Heart left ventricle (tissue), 13 donors: Measurements from ENCODE around the gene CNTN5.

Experiments
- CTCF ChIP-seq, 12 donors: fragments of 200-600 bp; sonication (generic) in 4 of 12; IDR thresholded peaks; one replicate each; pipeline versions ENCODE4 v1.5.0 to v1.8.0; 2018 to 2022; ENCODE audit warnings: antibody characterized with exemption in 12 of 12, mild to moderate bottlenecking in 5 of 12
- POLR2A ChIP-seq, 2 donors: fragments of 450-650 bp; IDR thresholded peaks; one replicate each; pipeline ENCODE4 v1.6.1; 2017; ENCODE audit warnings: antibody characterized with exemption in 2 of 2, mild to moderate bottlenecking in 2 of 2, moderate library complexity in 2 of 2
- donor health status: ischemic (EF 13 %, LVEDD 7.1; RV severe dilation, severe dysfunction).
- donor health status: DM: no; HTN: yes; CAD: no.
- donor health status: DM: no; HTN: no; CAD: no.
- donor health status: ischemic (EF 25% LVEDD 6.9; RV normal size, moderate dysfunction).
- donor health status: ischemic (EF 25% LVEDD 5.7; RV mildly dilated, moderate dysfunction).
- donor health status: ischemic (EF 35%, LVEDD 5.7; RV mildly dilated, moderate dysfunction).
- donor health status: nonischemic (EF 11% LVEDD 7.7; RV severe dilation, severe dysfunction).
- donor health status: DM: yes; HTN: yes; CAD: no.
- donor health status: PGD.
- donor health status: ischemic (EF 29% LVEDD 5.4; RV normal size, mild dysfunction).
- donor health status: nonischemic (EF 23%, LVEDD 6.1; RV moderate dilation, normal function).

GRCh38 chr11:100404907-100405306 is 1384.2 kb downstream of the CNTN5 start:
- no peak for TF ChIP-seq CTCF (IDR thresholded peaks at IDR 0.05)
- no peak for TF ChIP-seq POLR2A (IDR thresholded peaks at IDR 0.05)
